ENCODE data around the gene MAD2L2.

MAD2L2 gene

DNA sequence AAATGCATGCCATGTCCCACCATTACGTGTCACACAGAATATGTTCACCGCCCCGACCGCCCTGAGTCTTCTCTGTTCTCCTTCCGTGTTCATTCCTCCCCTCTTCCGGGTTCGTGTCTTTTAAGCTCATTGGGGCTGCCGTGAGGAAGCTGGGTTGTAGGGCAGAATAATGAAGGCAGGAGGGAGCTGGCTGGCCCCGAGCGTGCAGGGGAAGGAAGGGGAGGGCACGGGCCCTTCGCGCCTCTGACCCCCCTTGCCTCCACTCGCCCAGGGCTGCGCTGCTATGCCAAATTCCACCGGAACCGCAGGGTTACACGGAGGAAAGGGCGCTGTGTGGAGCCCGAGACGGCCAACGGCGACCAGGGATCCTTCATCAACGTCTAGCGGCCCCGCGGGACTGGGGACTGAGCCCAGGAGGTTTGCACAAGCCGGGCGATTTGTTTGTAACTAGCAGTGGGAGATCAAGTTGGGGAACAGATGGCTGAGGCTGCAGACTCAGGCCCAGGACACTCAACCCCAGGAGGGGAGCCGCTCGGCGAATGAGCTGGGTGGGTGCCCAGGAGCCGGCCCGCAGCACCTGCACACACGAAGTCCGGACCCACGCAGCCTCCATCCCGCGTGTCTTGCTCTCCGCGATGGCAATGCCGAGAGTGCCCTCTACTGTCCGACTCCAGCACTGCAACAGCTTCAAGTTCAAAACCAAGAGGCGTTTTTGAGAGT lies 38.5 kb upstream of the MAD2L2 start:
- no peaks in the 10 kb centered on the region for H3K36me3 ChIP-seq (ENCODE audit: control insufficient read depth in 1 of 2, insufficient read depth in 2 of 2, low read length in 2 of 2)
- peaks cover 0 to 8% of the 10 kb centered on the region in 2 donors for H3K4me1 ChIP-seq (ENCODE audit: control insufficient read depth in 1 of 2, insufficient read depth in 2 of 2, low read length in 2 of 2)
- peak overlapping the region; percentile 57 to 63 for H3K4me3 ChIP-seq (ENCODE audit: low read depth in 1 of 2, low read length in 2 of 2)
- no peaks in the 10 kb centered on the region for H3K27me3 ChIP-seq (ENCODE audit: low read depth, low read length)
- H3K9me3 ChIP-seq (ENCODE audit: control insufficient read depth in 1 of 2, low read length in 2 of 2) = no peaks in the 10 kb centered on the region
- H3K27ac ChIP-seq (ENCODE audit: low read length) = no peak overlapping the region

DNA sequence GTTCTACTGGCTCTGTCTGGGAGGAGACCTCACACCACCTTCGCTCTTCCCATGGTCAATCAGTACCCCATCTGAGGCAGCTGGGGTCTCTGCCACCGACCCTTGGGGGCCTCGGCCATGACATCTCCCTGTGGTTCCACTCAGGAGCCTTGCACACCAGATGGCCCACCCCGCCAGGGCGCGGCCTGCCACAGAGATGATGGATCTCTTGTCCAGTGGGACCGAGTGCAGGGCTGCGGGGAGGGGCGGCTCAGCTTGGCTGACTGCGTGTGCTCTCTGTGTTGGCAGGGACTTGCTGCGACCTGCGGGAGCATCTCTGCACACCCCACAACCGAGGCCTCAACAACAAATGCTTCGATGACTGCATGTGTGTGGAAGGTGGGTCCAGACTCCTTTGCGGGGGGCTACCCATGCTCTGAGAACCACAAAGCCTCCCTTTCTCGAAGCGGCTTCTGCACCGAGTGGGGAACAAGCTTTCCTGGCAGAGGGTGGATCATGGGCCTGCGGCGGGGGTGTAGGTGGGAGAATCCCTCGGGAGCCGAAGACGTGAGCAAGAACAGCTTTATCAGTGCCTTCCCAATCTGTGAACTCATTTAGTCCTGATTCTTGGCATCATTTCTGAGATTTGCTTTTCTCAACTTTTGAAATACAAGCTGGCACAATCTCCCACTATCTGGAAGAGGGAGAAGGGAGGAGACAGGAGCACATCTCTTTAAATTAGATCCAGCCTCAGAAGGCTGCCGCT lies 34.1 kb upstream of the MAD2L2 start:
- H3K4me1 ChIP-seq (ENCODE audit: control insufficient read depth in 1 of 2, insufficient read depth in 2 of 2, low read length in 2 of 2) = peaks cover 0 to 8% of the 10 kb centered on the region in 2 donors
- H3K4me3 ChIP-seq (ENCODE audit: low read depth in 1 of 2, low read length in 2 of 2) = no peak overlapping the region
- H3K9me3 ChIP-seq (ENCODE audit: control insufficient read depth in 1 of 2, low read length in 2 of 2) = no peaks in the 10 kb centered on the region
- no peaks in the 10 kb centered on the region for H3K27me3 ChIP-seq (ENCODE audit: low read depth, low read length)
- no peaks in the 10 kb centered on the region for H3K36me3 ChIP-seq (ENCODE audit: control insufficient read depth in 1 of 2, insufficient read depth in 2 of 2, low read length in 2 of 2)
- H3K27ac ChIP-seq (ENCODE audit: low read length) = no peak overlapping the region

DNA sequence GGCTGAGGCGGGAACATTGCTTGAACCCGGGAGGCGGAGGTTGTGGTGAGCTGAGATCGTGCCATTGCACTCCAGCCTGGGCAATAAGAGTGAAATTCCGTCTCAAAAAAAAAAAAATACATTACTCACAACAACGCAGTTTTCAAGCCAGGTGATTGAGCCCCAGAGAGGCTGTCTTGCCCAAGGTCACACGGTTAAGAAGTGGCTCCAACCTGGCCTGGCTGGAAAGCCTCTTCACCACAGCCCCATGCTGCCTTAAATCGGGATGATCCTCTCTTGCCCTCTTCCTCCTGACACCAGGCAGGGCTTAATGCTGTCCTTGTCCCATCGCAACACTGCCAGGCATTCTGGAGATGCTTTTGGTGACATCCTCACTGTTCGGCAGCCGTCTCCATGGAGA lies 32.1 kb upstream of the MAD2L2 start:
- H3K27me3 ChIP-seq (ENCODE audit: low read depth, low read length) = no peaks in the 10 kb centered on the region

DNA sequence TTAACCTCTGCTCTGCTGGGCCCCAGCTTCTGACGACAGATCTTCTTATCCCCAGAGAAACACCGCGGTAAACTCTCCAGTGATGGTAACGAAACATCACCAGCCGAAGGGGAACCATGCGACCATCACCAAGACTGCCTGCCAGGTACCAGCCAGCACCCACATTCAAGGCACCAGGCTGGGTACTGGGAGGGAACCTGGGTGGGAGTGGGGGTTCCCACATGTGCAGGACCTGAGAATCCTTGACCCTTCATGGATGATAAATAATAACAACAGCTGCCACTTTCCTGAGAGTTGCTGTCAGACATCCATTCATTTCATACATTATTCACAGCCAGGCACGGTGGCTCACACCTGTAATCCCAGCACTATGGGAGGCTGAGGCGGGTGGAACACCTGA lies 31.3 kb upstream of the MAD2L2 start:
- no peaks in the 10 kb centered on the region for H3K27me3 ChIP-seq (ENCODE audit: low read depth, low read length)

More for the DNA sequence above, 32.1 kb upstream of the MAD2L2 start:
- no peak overlapping the region for H3K4me3 ChIP-seq (ENCODE audit: low read depth in 1 of 2, low read length in 2 of 2)
- no peaks in the 10 kb centered on the region for H3K9me3 ChIP-seq (ENCODE audit: control insufficient read depth in 1 of 2, low read length in 2 of 2)
- H3K36me3 ChIP-seq (ENCODE audit: control insufficient read depth in 1 of 2, insufficient read depth in 2 of 2, low read length in 2 of 2) = no peaks in the 10 kb centered on the region
- H3K4me1 ChIP-seq (ENCODE audit: control insufficient read depth in 1 of 2, insufficient read depth in 2 of 2, low read length in 2 of 2) = no peaks in the 10 kb centered on the region
- no peak overlapping the region for H3K27ac ChIP-seq (ENCODE audit: low read length)

DNA sequence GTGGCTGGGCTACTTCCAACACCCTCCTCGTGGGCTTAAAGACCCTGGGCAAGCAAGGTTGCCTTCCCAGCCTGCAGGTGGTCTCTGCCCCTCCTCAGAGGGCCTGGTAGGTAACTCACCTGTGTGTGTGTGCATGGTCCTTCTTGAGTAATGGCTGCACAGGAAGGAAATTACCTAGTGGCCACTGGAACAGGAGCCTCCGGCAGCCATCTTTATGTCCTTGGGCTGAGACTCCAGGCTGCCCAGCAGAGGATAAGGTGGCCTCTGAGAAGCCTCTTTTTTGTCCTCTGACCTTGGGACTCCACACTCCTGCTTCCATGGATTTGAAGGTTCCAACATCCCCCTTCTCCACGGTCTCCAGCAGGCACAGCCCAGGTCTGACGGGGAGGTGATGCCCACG lies 30.5 kb upstream of the MAD2L2 start:
- Histone ChIP-seq H3K27ac (ENCODE audit: low read length) (no peak overlapping the region), H3K27me3 (ENCODE audit: low read depth, low read length) (no peaks in the 10 kb centered on the region), H3K4me3 (ENCODE audit: low read depth in 1 of 2, low read length in 2 of 2) (no peak overlapping the region), H3K9me3 (ENCODE audit: control insufficient read depth in 1 of 2, low read length in 2 of 2) (no peaks in the 10 kb centered on the region), H3K36me3 (ENCODE audit: control insufficient read depth in 1 of 2, insufficient read depth in 2 of 2, low read length in 2 of 2) (no peaks in the 10 kb centered on the region), H3K4me1 (ENCODE audit: control insufficient read depth in 1 of 2, insufficient read depth in 2 of 2, low read length in 2 of 2) (no peaks in the 10 kb centered on the region)

More for the DNA sequence above, 31.3 kb upstream of the MAD2L2 start:
- no peak overlapping the region for H3K27ac ChIP-seq (ENCODE audit: low read length)
- H3K4me1 ChIP-seq (ENCODE audit: control insufficient read depth in 1 of 2, insufficient read depth in 2 of 2, low read length in 2 of 2) = no peaks in the 10 kb centered on the region
- H3K4me3 ChIP-seq (ENCODE audit: low read depth in 1 of 2, low read length in 2 of 2) = no peak overlapping the region
- no peaks in the 10 kb centered on the region for H3K9me3 ChIP-seq (ENCODE audit: control insufficient read depth in 1 of 2, low read length in 2 of 2)
- H3K36me3 ChIP-seq (ENCODE audit: control insufficient read depth in 1 of 2, insufficient read depth in 2 of 2, low read length in 2 of 2) = no peaks in the 10 kb centered on the region

DNA sequence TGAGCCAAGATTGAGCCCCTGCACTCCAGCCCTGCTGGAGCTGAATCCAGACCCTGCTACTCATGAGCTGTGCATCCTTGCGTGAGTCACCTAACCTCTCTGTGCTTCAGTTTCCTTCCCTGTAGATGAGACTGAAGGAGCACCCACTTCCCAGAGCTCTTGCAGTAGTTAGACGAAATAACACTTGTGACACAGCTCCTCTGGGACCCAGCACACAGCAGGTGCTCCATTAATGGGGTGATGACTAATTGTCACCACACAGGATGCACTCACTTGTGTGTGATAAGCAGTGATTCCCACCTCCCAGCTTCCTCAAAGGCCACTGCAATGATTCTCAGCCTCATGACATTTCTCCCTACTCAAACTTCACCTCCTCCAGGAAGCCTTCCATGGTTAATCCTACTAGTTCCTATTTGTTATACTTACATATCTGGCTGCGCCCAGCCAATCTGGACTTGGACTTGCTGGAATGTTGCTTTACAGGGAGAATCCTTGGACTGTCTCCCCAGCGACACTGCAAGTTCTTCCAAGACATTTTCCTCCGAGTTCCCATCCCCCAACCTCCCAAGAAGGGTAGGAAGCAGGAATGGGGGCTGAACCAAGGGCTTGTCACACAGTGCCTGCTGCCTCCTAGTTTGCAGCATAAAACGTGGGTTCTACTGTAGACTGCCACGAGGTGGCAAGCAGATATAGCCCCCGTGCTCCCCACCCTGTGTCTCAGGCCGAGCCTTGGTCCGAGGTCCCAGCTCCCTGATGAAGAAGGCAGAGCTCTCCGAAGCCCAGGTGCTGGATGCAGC lies 27.8 kb upstream of the MAD2L2 start:
- H3K27me3 ChIP-seq (ENCODE audit: low read depth, low read length) = no peaks in the 10 kb centered on the region
- no peak overlapping the region for H3K27ac ChIP-seq (ENCODE audit: low read length)
- H3K4me1 ChIP-seq (ENCODE audit: control insufficient read depth in 1 of 2, insufficient read depth in 2 of 2, low read length in 2 of 2) = no peaks in the 10 kb centered on the region
- no peaks in the 10 kb centered on the region for H3K36me3 ChIP-seq (ENCODE audit: control insufficient read depth in 1 of 2, insufficient read depth in 2 of 2, low read length in 2 of 2)
- H3K4me3 ChIP-seq (ENCODE audit: low read depth in 1 of 2, low read length in 2 of 2) = no peak overlapping the region
- H3K9me3 ChIP-seq (ENCODE audit: control insufficient read depth in 1 of 2, low read length in 2 of 2) = no peaks in the 10 kb centered on the region

DNA sequence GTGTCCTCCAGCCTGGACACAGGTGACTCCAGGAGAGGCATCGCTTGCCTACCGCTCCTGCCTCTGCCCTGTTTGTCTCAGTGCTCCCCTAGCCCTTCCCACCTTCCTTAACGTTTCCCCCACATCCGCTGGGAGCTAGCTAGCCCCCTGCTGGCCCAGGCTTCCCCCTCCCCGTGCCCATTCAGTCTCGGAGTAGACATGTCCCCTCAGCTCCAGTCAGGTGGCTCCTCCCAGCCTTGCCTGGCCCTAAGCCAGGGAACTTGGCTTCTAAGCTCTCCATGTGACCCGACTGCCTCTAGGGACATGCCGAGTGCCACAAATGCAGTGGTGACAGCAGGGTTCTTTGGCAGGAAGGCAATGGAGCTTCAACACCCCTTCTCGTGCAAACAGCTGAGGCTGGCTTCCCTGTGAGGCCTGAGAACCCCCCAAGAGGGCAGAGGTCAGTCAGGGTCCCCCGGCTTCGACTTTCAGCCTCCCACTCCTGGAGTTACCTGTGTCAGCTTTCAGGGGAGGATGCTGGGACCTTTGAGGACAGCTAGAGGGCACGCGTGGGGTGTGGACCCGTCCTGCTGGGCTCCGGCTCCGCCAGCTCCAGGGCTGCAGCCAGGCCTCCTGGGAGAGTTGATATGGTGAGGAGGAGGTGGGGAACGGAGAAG lies 26.8 kb upstream of the MAD2L2 start:
- H3K27ac ChIP-seq (ENCODE audit: low read length) = no peak overlapping the region
- H3K4me3 ChIP-seq (ENCODE audit: low read depth in 1 of 2, low read length in 2 of 2) = no peak overlapping the region
- no peaks in the 10 kb centered on the region for H3K27me3 ChIP-seq (ENCODE audit: low read depth, low read length)
- no peaks in the 10 kb centered on the region for H3K9me3 ChIP-seq (ENCODE audit: control insufficient read depth in 1 of 2, low read length in 2 of 2)
- no peaks in the 10 kb centered on the region for H3K4me1 ChIP-seq (ENCODE audit: control insufficient read depth in 1 of 2, insufficient read depth in 2 of 2, low read length in 2 of 2)
- no peaks in the 10 kb centered on the region for H3K36me3 ChIP-seq (ENCODE audit: control insufficient read depth in 1 of 2, insufficient read depth in 2 of 2, low read length in 2 of 2)

DNA sequence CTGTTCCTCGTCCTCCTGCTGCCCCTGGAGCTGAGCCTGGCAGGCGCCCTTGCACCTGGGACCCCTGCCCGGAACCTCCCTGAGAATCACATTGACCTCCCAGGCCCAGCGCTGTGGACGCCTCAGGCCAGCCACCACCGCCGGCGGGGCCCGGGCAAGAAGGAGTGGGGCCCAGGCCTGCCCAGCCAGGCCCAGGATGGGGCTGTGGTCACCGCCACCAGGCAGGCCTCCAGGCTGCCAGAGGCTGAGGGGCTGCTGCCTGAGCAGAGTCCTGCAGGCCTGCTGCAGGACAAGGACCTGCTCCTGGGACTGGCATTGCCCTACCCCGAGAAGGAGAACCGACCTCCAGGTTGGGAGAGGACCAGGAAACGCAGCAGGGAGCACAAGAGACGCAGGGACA lies 25.3 kb upstream of the MAD2L2 start:
- Histone ChIP-seq H3K4me3 (ENCODE audit: low read depth in 1 of 2, low read length in 2 of 2) (no peak overlapping the region), H3K9me3 (ENCODE audit: control insufficient read depth in 1 of 2, low read length in 2 of 2) (no peaks in the 10 kb centered on the region), H3K27ac (ENCODE audit: low read length) (no peak overlapping the region), H3K36me3 (ENCODE audit: control insufficient read depth in 1 of 2, insufficient read depth in 2 of 2, low read length in 2 of 2) (no peaks in the 10 kb centered on the region), H3K4me1 (ENCODE audit: control insufficient read depth in 1 of 2, insufficient read depth in 2 of 2, low read length in 2 of 2) (peaks cover 0 to 5% of the 10 kb centered on the region in 2 donors), H3K27me3 (ENCODE audit: low read depth, low read length) (peaks cover 3% of the 10 kb centered on the region)

DNA sequence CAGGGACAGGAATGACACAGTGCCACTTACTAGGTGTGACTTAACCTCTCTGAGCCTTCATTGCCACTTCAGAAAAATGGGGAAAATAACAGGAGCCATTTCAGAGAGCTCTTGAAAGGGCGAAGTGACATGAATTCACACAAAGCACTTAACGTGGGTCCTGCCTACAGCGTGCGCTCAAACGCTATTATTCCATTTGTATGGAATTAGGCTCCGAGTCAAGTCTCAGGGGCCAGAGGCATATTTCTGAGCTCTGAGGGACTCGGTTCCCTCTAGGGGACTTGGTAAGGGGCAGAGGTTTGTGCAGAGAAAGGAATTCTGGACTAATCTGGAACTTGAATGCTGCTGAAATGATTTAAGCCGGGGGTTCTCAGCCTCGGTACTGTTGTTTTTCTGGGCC lies 24.6 kb upstream of the MAD2L2 start:
- no peak overlapping the region for H3K27ac ChIP-seq (ENCODE audit: low read length)
- no peak overlapping the region for H3K4me3 ChIP-seq (ENCODE audit: low read depth in 1 of 2, low read length in 2 of 2)
- no peaks in the 10 kb centered on the region for H3K36me3 ChIP-seq (ENCODE audit: control insufficient read depth in 1 of 2, insufficient read depth in 2 of 2, low read length in 2 of 2)
- H3K4me1 ChIP-seq (ENCODE audit: control insufficient read depth in 1 of 2, insufficient read depth in 2 of 2, low read length in 2 of 2) = peaks cover 0 to 10% of the 10 kb centered on the region in 2 donors
- no peaks in the 10 kb centered on the region for H3K9me3 ChIP-seq (ENCODE audit: control insufficient read depth in 1 of 2, low read length in 2 of 2)
- H3K27me3 ChIP-seq (ENCODE audit: low read depth, low read length) = peaks cover 8% of the 10 kb centered on the region

DNA sequence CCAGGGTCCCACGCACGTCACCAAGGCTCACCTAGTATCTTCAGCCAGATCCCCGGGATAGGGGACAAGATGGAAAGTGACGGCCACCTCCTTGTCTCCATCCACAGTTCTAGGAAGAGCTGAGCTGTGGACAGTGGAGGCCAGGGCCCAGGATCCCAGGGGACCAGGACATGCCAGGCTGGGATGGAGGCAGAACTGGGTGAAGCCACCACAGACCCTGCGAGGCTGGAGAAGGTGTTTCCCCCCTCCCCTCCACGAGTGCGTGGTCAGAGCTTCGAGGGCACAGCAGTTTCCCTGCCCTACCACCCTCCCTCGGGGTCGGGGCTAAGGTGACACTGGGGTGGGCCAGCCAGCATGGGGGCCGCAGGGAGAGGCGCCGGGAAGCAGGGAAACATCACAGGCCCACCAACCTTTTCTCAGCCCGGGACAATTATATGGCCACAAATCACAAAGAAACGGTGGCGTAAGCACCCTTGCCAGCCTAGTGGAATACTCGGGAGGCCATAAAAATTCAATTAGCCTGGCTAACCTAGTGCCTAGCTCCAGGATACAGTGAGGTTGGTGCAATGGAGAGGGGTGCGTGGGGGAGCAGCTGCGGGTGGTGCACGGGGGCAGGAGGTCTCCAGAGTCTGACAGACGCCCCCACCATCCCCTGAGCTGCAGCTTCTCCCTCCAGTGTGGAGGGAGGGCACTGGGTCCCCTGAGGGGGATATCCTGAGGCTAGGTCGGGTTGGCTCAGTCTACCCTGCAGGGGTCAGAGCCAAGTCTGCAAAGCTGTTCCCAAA lies 23.9 kb upstream of the MAD2L2 start:
- H3K9me3 ChIP-seq (ENCODE audit: control insufficient read depth in 1 of 2, low read length in 2 of 2) = no peaks in the 10 kb centered on the region
- no peak overlapping the region for H3K27ac ChIP-seq (ENCODE audit: low read length)
- peaks cover 9% of the 10 kb centered on the region for H3K27me3 ChIP-seq (ENCODE audit: low read depth, low read length)

More for the DNA sequence above, 23.9 kb upstream of the MAD2L2 start:
- Histone ChIP-seq H3K4me3 (ENCODE audit: low read depth in 1 of 2, low read length in 2 of 2) (no peak overlapping the region), H3K36me3 (ENCODE audit: control insufficient read depth in 1 of 2, insufficient read depth in 2 of 2, low read length in 2 of 2) (no peaks in the 10 kb centered on the region), H3K4me1 (ENCODE audit: control insufficient read depth in 1 of 2, insufficient read depth in 2 of 2, low read length in 2 of 2) (peaks cover 0 to 10% of the 10 kb centered on the region in 2 donors)
